ENCODE results near the gene IL27RA. TPM values are rescaled to one million over a fixed set of nuclear protein-coding genes. Genes with fewer than 3 reads are reported as not detected.

Gene IL27RA
- total RNA-seq, 1 experiment from 2014 or later = 13.6 TPM

- no CpG with 5 or more reads among the region's 5 CpGs for WGBS (ENCODE audit: extremely low coverage, insufficient read length, low lambda C conversion rate)
- H3K9ac ChIP-seq (ENCODE audit: extremely low read depth, insufficient read length, low read length) = no peak overlapping the region
- DNase-seq = no peak
These were observed 30.9 kb downstream of the IL27RA start for GRCh38 chr19:14062558-14062855.

More at GRCh38 chr19:14062558-14062855, 30.9 kb downstream of the IL27RA start:
- no peaks in the 10 kb centered on the region for H3K79me1 ChIP-seq (ENCODE audit: insufficient read depth, low read depth, low read length, poor library complexity, severe bottlenecking)
- Mint-ChIP-seq H3K36me3 (ENCODE audit: insufficient read depth in 1 of 3, low read depth in 3 of 3) (no peaks in the 10 kb centered on the region), H3K4me3 (no peak overlapping the region), H3K27ac (no peak overlapping the region), H3K4me1 (peaks cover 6 to 19% of the 10 kb centered on the region in 2 experiments; a peak in 3 of 4 replicates), H3K9me3 (no peaks in the 10 kb centered on the region; a peak in 2 of 5 replicates), H3K27me3 (ENCODE audit: low read depth) (peaks cover 41% of the 10 kb centered on the region)
- no peak overlapping the region for H4K91ac ChIP-seq (ENCODE audit: insufficient read length, low read depth, low read length)
- H2AFZ ChIP-seq (ENCODE audit: low read length) = no peak overlapping the region
- H3K23me2 ChIP-seq (ENCODE audit: insufficient read length, low read depth, low read length, poor library complexity, severe bottlenecking) = peaks cover 6% of the 10 kb centered on the region
- H3K27me3 ChIP-seq (ENCODE audit: insufficient read depth, low read length) = peaks cover 8% of the 10 kb centered on the region
- H3K79me2 ChIP-seq (ENCODE audit: insufficient read depth, low read length) = no peaks in the 10 kb centered on the region
- H3K4ac ChIP-seq (ENCODE audit: low read depth, low read length) = no peak overlapping the region
- no peak overlapping the region for H2AK5ac ChIP-seq (ENCODE audit: insufficient read length, low read length)
- no peak overlapping the region for H2BK120ac ChIP-seq (ENCODE audit: low read depth, low read length, poor library complexity, severe bottlenecking)
- no peak overlapping the region for H2BK5ac ChIP-seq (ENCODE audit: insufficient read length, low read length)
- H2BK12ac ChIP-seq (ENCODE audit: insufficient read length, low read depth, low read length) = no peak overlapping the region
- H3K9me3 ChIP-seq (ENCODE audit: control insufficient read depth, low read depth, low read length) = no peaks in the 10 kb centered on the region
- no peaks in the 10 kb centered on the region for H4K20me1 ChIP-seq (ENCODE audit: control insufficient read depth, insufficient read depth, insufficient read length)
- H3K56ac ChIP-seq (ENCODE audit: insufficient read length, low read depth, low read length) = no peak overlapping the region
- H4K8ac ChIP-seq (replicated peaks; ENCODE audit: insufficient read length, low read depth, low read length) = no peak overlapping the region
- TF ChIP-seq, protein P1, sequence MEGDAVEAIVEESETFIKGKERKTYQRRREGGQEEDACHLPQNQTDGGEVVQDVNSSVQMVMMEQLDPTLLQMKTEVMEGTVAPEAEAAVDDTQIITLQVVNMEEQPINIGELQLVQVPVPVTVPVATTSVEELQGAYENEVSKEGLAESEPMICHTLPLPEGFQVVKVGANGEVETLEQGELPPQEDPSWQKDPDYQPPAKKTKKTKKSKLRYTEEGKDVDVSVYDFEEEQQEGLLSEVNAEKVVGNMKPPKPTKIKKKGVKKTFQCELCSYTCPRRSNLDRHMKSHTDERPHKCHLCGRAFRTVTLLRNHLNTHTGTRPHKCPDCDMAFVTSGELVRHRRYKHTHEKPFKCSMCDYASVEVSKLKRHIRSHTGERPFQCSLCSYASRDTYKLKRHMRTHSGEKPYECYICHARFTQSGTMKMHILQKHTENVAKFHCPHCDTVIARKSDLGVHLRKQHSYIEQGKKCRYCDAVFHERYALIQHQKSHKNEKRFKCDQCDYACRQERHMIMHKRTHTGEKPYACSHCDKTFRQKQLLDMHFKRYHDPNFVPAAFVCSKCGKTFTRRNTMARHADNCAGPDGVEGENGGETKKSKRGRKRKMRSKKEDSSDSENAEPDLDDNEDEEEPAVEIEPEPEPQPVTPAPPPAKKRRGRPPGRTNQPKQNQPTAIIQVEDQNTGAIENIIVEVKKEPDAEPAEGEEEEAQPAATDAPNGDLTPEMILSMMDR (conservative IDR thresholded peaks at IDR 0.05) = no peak
- H3K4me1 ChIP-seq (ENCODE audit: insufficient read depth, low read length) = no peaks in the 10 kb centered on the region; the same call in 1 of the 2 replicates
- H2BK20ac ChIP-seq (ENCODE audit: low read depth, low read length, poor library complexity, severe bottlenecking) = no peak overlapping the region
- H3K27ac ChIP-seq (ENCODE audit: insufficient read length, low read depth, low read length) = no peak overlapping the region
- H3K14ac ChIP-seq (ENCODE audit: insufficient read depth, low read length) = no peak overlapping the region
- H3K18ac ChIP-seq (ENCODE audit: insufficient read length, low read depth, low read length) = no peak overlapping the region
- H2BK15ac ChIP-seq (ENCODE audit: low read depth, low read length) = no peak overlapping the region
- H3K23ac ChIP-seq (ENCODE audit: insufficient read length, low read depth, low read length) = no peak overlapping the region
- no peak overlapping the region for H3K4me2 ChIP-seq (ENCODE audit: insufficient read depth, insufficient read length, low read length)
- no peak overlapping the region for H3T11ph ChIP-seq (ENCODE audit: low read length)
- H4K5ac ChIP-seq (ENCODE audit: insufficient read length, low read depth, low read length) = no peak overlapping the region
